ENCODE measurements around the gene ZNF25. TPM values are rescaled to one million over a fixed set of nuclear protein-coding genes. Genes with fewer than 3 reads are reported as not detected.
A peak's percentile ranks its signal among the peaks of the same experiment; 100 is the strongest.
"Not testable (repeated sequence)": the region's sequence is repeated elsewhere in the genome, so short reads cannot be mapped to it uniquely, and the experiment has no call there.

Gene ZNF25
- total RNA-seq, result 4.9 and 5.2 TPM in 2 replicates

DNA sequence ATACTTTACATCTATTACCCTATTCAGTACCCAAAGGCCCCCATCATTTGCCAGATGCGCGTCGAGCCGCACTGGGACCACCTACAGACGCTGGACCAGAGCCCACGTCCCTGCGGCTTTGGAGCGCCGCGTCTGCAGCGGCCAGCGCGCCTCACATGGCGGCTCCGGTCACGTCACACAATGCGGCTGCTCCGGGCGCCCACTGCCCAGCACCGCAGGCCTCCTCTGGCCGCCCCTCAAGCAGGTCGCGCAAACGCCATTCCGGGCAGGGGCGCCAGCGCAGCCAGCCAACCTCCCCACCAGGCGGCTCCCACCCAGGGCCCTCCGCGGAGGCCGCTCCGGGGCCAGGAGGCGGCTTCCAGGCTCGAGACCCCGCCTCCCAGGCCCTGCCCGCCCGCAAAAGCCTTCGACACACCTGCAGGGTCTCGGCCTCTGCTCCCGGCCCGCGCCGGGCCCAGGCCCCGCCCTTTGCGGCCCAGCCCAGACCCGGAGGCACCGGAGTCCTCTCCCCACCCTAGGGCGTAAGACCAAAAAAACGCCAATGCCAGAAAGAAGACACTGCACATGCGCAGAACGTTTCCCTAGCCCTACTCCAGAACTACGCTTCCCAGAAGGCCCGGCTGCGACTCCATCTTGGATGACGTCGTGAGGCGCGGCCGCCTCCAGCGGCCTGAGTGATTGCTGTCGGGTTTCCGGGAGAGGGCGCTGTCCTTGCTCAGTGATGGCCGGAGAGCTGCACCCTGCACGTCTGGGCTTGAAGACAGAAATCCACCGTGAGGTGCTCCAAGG lies at the start of gene ZNF25:
Gene ZNF25 (minus strand): TSS at position 557 of the 789 bp plus-strand sequence. CDS start 4,925 bp downstream, outside the sequence.
- no peaks in the 10 kb centered on the region for H3K36me3 ChIP-seq (ENCODE audit: control insufficient read depth, insufficient read depth, low read length)
- peak; percentile 92 for DNase-seq (ENCODE audit: low read depth)
- TF ChIP-seq, protein P1, sequence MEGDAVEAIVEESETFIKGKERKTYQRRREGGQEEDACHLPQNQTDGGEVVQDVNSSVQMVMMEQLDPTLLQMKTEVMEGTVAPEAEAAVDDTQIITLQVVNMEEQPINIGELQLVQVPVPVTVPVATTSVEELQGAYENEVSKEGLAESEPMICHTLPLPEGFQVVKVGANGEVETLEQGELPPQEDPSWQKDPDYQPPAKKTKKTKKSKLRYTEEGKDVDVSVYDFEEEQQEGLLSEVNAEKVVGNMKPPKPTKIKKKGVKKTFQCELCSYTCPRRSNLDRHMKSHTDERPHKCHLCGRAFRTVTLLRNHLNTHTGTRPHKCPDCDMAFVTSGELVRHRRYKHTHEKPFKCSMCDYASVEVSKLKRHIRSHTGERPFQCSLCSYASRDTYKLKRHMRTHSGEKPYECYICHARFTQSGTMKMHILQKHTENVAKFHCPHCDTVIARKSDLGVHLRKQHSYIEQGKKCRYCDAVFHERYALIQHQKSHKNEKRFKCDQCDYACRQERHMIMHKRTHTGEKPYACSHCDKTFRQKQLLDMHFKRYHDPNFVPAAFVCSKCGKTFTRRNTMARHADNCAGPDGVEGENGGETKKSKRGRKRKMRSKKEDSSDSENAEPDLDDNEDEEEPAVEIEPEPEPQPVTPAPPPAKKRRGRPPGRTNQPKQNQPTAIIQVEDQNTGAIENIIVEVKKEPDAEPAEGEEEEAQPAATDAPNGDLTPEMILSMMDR (IDR thresholded peaks at IDR 0.05; ENCODE audit: insufficient read depth, low read length, poor library complexity, severe bottlenecking), result peak; percentile 96
- H3K27me3 ChIP-seq (ENCODE audit: control insufficient read depth, insufficient read depth, low read length), result no peaks in the 10 kb centered on the region
- H3K4me3 ChIP-seq (ENCODE audit: low read depth, low read length), result peak within 1 kb of the TSS; percentile 93

DNA sequence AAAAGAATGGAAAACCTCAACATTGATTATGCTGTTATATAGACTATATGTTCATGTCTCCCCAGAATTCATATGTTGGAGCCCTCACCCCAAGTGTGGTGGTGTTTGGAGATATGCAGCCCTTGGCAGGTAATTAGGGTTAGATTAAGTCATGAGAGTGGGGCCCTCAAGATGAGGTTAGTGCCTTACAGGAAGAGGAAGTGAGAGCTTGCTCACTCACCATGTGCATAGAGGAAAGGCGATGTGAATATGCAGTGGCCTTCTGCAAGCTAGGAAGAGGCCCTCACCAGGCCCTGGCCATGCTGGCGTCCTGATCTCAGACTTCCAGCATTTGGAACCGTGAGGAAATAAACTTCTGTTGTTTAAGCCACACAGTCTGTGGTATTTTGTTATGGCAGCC lies 48.8 kb upstream of the ZNF25 start:
- DNase-seq (ENCODE audit: low read depth), result no peak
- Histone ChIP-seq H3K27me3 (ENCODE audit: control insufficient read depth, insufficient read depth, low read length) (no peaks in the 10 kb centered on the region), H3K4me3 (ENCODE audit: low read depth, low read length) (no peak overlapping the region), H3K36me3 (ENCODE audit: control insufficient read depth, insufficient read depth, low read length) (no peaks in the 10 kb centered on the region)
- TF ChIP-seq, protein P1 (IDR thresholded peaks at IDR 0.05; ENCODE audit: insufficient read depth, low read length, poor library complexity, severe bottlenecking), result no peak

DNA sequence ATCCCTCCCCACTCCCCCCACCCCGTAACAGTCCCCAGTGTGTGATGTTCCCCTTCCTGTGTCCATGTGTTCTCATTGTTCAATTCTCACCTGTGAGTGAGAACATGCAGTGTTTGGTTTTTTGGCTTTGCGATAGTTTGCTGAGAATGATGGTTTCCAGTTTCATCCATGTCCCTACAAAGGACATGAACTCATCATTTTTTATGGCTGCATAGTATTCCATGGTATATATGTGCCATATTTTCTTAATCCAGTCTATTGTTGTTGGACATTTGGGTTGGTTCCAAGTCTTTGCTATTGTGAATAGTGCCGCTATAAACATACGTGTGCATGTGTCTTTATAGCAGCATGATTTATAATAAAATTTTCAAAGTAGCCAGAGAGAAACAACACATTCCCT lies 42.7 kb upstream of the ZNF25 start:
- H3K4me3 ChIP-seq (ENCODE audit: low read depth, low read length); H3K36me3 ChIP-seq (ENCODE audit: control insufficient read depth, insufficient read depth, low read length): not testable (repeated sequence)

DNA sequence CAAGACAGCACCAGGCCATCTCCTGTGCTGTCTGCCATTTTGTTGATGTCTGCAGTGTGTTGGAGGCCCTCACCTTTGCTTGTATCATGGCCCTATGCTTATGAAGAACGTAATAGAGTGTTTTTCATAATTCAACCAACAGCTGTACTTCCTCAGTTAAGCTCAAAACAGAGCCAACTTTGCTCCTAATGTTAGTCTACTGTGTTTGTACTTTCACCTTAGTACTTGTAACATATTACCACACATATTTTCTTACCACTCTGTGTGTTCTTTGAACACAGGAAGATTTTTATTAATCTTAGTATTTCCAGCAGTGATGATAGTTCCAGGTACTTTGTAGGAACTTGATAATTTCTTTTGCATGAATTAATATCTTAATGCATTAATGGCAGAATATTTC lies 39.9 kb upstream of the ZNF25 start:
- H3K4me3 ChIP-seq (ENCODE audit: low read depth, low read length), result no peak overlapping the region
- no peaks in the 10 kb centered on the region for H3K36me3 ChIP-seq (ENCODE audit: control insufficient read depth, insufficient read depth, low read length)
- no peaks in the 10 kb centered on the region for H3K27me3 ChIP-seq (ENCODE audit: control insufficient read depth, insufficient read depth, low read length)
- no peak for DNase-seq (ENCODE audit: low read depth)
- TF ChIP-seq, protein P1 (IDR thresholded peaks at IDR 0.05; ENCODE audit: insufficient read depth, low read length, poor library complexity, severe bottlenecking), result no peak

More for the DNA sequence above, 42.7 kb upstream of the ZNF25 start:
- not testable (repeated sequence) for DNase-seq (ENCODE audit: low read depth); H3K27me3 ChIP-seq (ENCODE audit: control insufficient read depth, insufficient read depth, low read length)

DNA sequence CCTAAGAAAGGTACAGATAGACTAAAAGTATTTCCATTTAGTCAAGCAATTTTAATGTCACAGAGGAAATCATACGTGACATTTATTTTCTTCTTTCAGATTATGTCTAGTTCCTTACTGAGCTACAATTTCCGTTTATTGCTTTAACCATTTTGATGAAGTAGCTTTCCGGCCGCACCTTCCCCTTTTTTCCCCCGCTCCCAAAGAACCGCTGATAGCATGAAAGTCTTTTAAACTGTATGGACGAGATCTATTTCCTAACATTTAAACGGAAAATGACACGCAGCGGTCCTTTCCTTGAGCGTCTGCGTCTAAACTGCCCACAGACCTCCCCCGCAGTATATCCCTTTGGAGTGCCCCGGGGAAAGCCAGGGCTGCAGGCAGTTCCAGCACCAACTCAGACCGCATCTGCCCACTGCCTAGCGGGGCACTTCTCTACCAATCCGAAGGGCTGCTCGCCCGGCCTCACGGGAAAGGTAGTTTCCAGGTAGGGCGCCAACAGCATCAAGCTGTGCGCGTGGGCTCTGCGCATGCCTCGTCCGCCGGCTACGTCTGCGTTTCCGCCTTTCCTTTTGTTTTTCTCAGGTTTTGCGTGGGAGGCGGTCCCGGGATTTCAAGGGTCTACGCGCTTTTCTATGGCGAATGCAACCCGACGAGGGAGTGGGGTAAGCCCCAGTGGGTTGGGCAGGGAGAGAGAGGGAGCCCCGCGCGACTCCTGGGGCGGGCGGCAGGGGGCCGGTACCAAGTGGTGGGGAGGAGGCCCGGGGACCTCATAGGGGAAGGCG lies 33.9 kb upstream of the ZNF25 start, which contains the start of gene ZNF33A:
Gene ZNF33A (plus strand): TSS at position 557 of the 785 bp plus-strand sequence. CDS start 1,667 bp downstream, outside the sequence.
- DNase-seq (ENCODE audit: low read depth), result peak; percentile 84
- H3K27me3 ChIP-seq (ENCODE audit: control insufficient read depth, insufficient read depth, low read length), result no peaks in the 10 kb centered on the region
- TF ChIP-seq, protein P1 (IDR thresholded peaks at IDR 0.05; ENCODE audit: insufficient read depth, low read length, poor library complexity, severe bottlenecking), result no peak
- H3K36me3 ChIP-seq (ENCODE audit: control insufficient read depth, insufficient read depth, low read length), result no peaks in the 10 kb centered on the region
- peak within 1 kb of the TSS; percentile 61 for H3K4me3 ChIP-seq (ENCODE audit: low read depth, low read length)

DNA sequence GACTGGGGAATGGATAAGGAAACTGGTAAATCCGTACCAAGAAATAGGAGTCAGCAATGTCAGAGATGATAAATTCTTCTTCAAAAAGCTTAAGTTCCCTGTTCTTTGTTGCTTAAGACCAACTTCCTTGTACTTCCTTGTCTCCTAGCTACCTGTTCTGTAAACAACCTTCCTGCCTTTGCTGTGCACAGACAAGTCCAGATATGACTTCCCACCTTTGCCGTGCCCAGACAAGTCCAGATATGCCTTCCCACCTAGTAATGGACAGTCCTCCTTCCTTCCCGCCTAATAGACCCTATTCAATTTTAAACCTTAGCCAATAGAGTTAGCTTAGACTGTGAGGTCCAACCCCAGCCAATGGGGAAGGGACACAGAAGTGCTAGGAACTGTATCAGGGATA lies 31.5 kb upstream of the ZNF25 start:
- no peaks in the 10 kb centered on the region for H3K27me3 ChIP-seq (ENCODE audit: control insufficient read depth, insufficient read depth, low read length)
- H3K4me3 ChIP-seq (ENCODE audit: low read depth, low read length), result no peak overlapping the region
- H3K36me3 ChIP-seq (ENCODE audit: control insufficient read depth, insufficient read depth, low read length), result no peaks in the 10 kb centered on the region
- DNase-seq (ENCODE audit: low read depth), result no peak
- TF ChIP-seq, protein P1 (IDR thresholded peaks at IDR 0.05; ENCODE audit: insufficient read depth, low read length, poor library complexity, severe bottlenecking), result no peak
